ENCODE measurements around the gene PLLP. TPM values are rescaled to one million over a fixed set of nuclear protein-coding genes. Genes with fewer than 3 reads are reported as not detected.

PLLP gene
- total RNA-seq, 1 experiment from 2014 or later = 0.72 TPM

DNA sequence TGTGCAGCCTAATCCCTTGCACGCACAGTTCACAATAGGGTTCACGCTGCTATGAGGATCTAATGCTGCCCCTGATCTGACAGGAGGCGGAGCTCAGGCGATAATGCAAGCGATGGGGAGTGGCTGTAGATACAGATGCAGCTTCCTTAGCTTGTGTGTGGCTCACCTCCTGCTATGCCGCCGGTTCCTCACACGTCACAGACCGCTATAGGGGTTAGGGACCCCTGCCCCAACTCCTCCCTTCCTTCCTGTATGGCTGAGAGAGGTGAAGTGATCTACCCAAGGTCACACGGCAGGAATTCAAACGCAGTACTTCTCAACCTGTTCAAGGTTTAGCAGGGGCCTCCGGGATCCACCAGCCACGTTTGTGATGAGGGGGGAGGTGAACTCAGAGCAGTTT, 13.4 kb upstream of the PLLP start:
- DNase-seq (ENCODE audit: low read depth, low spot score) = no peak
- Histone ChIP-seq H3K4me1 (ENCODE audit: control insufficient read depth, insufficient read depth, low read length) (no peaks in the 10 kb centered on the region), H3K4me3 (ENCODE audit: low read depth in 2 of 2, low read length in 2 of 2) (no peak overlapping the region), H3K9me3 (ENCODE audit: control insufficient read depth, insufficient read depth, low read depth, low read length) (no peaks in the 10 kb centered on the region), H3K27me3 (ENCODE audit: control insufficient read depth, insufficient read depth, low read length) (no peaks in the 10 kb centered on the region), H3K27ac (ENCODE audit: low read length) (no peak overlapping the region), H3K36me3 (ENCODE audit: control insufficient read depth, insufficient read depth, low read length) (no peaks in the 10 kb centered on the region)
- in situ Hi-C loops (cut with HindIII; ENCODE audit: low pct_unique_long_range_greater_than_20kb, low sequenced_read_pairs) (no loop called here), intact Hi-C loops (cut with micrococcal nuclease; ENCODE audit: unreplicated experiment) (loop anchor here (10.0 kb wide), 2 partner anchors 433 to 1727 kb away; partner anchors contain the start of gene SLC12A3)
- ATAC-seq = no peak
- ChIA-PET CTCF (no interaction called here), POLR2A (no interaction called here)
- TF ChIP-seq POLR2AphosphoS5 (IDR thresholded peaks at IDR 0.05; ENCODE audit: low read depth, low read length) (no peak), TCF7L2 (IDR thresholded peaks at IDR 0.05; ENCODE audit: low read depth, low read length) (no peak), CTCF (IDR thresholded peaks at IDR 0.05) (no peak), SIN3A (IDR thresholded peaks at IDR 0.05; ENCODE audit: borderline replicate concordance, insufficient read depth, low read depth, low read length) (no peak)
- TF ChIP-seq, protein P1, sequence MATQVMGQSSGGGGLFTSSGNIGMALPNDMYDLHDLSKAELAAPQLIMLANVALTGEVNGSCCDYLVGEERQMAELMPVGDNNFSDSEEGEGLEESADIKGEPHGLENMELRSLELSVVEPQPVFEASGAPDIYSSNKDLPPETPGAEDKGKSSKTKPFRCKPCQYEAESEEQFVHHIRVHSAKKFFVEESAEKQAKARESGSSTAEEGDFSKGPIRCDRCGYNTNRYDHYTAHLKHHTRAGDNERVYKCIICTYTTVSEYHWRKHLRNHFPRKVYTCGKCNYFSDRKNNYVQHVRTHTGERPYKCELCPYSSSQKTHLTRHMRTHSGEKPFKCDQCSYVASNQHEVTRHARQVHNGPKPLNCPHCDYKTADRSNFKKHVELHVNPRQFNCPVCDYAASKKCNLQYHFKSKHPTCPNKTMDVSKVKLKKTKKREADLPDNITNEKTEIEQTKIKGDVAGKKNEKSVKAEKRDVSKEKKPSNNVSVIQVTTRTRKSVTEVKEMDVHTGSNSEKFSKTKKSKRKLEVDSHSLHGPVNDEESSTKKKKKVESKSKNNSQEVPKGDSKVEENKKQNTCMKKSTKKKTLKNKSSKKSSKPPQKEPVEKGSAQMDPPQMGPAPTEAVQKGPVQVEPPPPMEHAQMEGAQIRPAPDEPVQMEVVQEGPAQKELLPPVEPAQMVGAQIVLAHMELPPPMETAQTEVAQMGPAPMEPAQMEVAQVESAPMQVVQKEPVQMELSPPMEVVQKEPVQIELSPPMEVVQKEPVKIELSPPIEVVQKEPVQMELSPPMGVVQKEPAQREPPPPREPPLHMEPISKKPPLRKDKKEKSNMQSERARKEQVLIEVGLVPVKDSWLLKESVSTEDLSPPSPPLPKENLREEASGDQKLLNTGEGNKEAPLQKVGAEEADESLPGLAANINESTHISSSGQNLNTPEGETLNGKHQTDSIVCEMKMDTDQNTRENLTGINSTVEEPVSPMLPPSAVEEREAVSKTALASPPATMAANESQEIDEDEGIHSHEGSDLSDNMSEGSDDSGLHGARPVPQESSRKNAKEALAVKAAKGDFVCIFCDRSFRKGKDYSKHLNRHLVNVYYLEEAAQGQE (IDR thresholded peaks at IDR 0.05; ENCODE audit: insufficient read depth in 1 of 2, low read depth in 2 of 2, low read length in 1 of 2) = no peak
- BruUV-seq (replicated peaks) = no TSS peak

GRCh38 chr16:57289391-57290257, 5.2 kb upstream of the PLLP start:
- no peak for DNase-seq (ENCODE audit: low read depth, low spot score)
- POLR2A ChIA-PET = interaction anchor here (0.6 kb wide), 1 partner anchor 234 kb away, joined by 4 read pairs; no protein-coding TSS in a partner anchor
- Histone ChIP-seq H3K36me3 (ENCODE audit: control insufficient read depth, insufficient read depth, low read length) (no peaks in the 10 kb centered on the region), H3K4me1 (ENCODE audit: control insufficient read depth, insufficient read depth, low read length) (no peaks in the 10 kb centered on the region), H3K9me3 (ENCODE audit: control insufficient read depth, insufficient read depth, low read depth, low read length) (no peaks in the 10 kb centered on the region), H3K4me3 (ENCODE audit: low read depth in 2 of 2, low read length in 2 of 2) (no peak overlapping the region), H3K27ac (ENCODE audit: low read length) (no peak overlapping the region), H3K27me3 (ENCODE audit: control insufficient read depth, insufficient read depth, low read length) (no peaks in the 10 kb centered on the region)
- BruUV-seq (replicated peaks) = no TSS peak
- CTCF ChIA-PET = no interaction called here
- peak; percentile 30; the same call in 1 of the 2 replicates for ATAC-seq
- TF ChIP-seq TCF7L2 (IDR thresholded peaks at IDR 0.05; ENCODE audit: low read depth, low read length) (no peak), CTCF (IDR thresholded peaks at IDR 0.05) (no peak), SIN3A (IDR thresholded peaks at IDR 0.05; ENCODE audit: borderline replicate concordance, insufficient read depth, low read depth, low read length) (no peak), POLR2AphosphoS5 (IDR thresholded peaks at IDR 0.05; ENCODE audit: low read depth, low read length) (no peak)
- TF ChIP-seq, protein P1 (IDR thresholded peaks at IDR 0.05; ENCODE audit: insufficient read depth in 1 of 2, low read depth in 2 of 2, low read length in 1 of 2) = no peak
- intact Hi-C loops (cut with micrococcal nuclease; ENCODE audit: unreplicated experiment) = loop anchor here (10.0 kb wide), 2 partner anchors 425 to 1735 kb away; partner anchors contain the start of gene SLC12A3
- in situ Hi-C loops (cut with HindIII; ENCODE audit: low pct_unique_long_range_greater_than_20kb, low sequenced_read_pairs) = no loop called here
